ENCODE measurements around the gene TBC1D19.

GRCh38 chr4:26751004-26751403, 167.1 kb downstream of the TBC1D19 start:
- TF ChIP-seq, protein P1, sequence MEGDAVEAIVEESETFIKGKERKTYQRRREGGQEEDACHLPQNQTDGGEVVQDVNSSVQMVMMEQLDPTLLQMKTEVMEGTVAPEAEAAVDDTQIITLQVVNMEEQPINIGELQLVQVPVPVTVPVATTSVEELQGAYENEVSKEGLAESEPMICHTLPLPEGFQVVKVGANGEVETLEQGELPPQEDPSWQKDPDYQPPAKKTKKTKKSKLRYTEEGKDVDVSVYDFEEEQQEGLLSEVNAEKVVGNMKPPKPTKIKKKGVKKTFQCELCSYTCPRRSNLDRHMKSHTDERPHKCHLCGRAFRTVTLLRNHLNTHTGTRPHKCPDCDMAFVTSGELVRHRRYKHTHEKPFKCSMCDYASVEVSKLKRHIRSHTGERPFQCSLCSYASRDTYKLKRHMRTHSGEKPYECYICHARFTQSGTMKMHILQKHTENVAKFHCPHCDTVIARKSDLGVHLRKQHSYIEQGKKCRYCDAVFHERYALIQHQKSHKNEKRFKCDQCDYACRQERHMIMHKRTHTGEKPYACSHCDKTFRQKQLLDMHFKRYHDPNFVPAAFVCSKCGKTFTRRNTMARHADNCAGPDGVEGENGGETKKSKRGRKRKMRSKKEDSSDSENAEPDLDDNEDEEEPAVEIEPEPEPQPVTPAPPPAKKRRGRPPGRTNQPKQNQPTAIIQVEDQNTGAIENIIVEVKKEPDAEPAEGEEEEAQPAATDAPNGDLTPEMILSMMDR (IDR thresholded peaks at IDR 0.05), result no peak
- no peak for TF ChIP-seq POLR2AphosphoS5 (IDR thresholded peaks at IDR 0.05)
- TF ChIP-seq POLR2A (IDR thresholded peaks at IDR 0.05; ENCODE audit: low read depth), result no peak
- TF ChIP-seq EP300 (IDR thresholded peaks at IDR 0.05), result no peak
